Mammary epithelial cell (primary cell): ENCODE measurements around the gene PAK6.

Experiments used
- EZH2 ChIP-seq: IDR thresholded peaks from 2 replicates; pipeline ENCODE4 v1.6.1; 2012; ENCODE audit warnings: low read length, inconsistent platforms, borderline replicate concordance
- TF ChIP-seq, protein P1 (sequence below), 2 donors: IDR thresholded peaks in 1 of 2; conservative IDR thresholded peaks in 1 of 2; 2 replicates each; pipeline ENCODE4 v1.5.1; 2011 to 2012; ENCODE audit warnings: inconsistent platforms in 2 of 2, low read length in 2 of 2, mild to moderate bottlenecking in 2 of 2, control low read depth in 1 of 2, low read depth in 1 of 2; ENCODE audit not compliant: insufficient read depth in 1 of 2; ENCODE audit errors: extremely low read depth in 1 of 2

DNA sequence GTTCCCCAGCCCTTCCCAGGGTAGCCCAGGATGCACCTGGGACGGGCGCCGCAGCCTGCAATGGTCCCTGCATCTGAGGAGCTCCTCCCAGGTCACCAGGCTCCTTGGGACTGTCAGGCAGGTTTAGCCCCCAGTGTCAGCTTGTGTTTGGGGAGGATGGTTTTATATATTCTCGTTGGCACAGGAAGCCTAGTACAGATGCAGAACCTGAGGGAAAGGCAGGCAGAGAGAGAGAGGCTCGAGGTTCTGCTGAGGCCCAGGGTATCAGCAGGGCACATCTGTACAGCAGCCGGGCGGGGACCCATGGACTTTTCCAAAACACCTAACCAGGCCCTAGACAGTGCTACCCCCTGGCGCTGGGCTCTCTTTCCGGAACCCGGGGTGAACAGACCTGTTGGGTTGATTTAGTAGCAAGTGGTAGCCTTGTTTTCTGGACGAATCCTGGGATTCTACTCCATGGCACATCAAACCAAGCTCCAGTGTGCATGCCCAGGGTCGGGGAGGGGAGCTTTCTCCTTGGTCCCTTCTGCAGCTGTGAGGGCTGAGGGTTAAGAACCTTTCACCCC, 8.6 kb downstream of the PAK6 start:
- TF ChIP-seq, protein P1, sequence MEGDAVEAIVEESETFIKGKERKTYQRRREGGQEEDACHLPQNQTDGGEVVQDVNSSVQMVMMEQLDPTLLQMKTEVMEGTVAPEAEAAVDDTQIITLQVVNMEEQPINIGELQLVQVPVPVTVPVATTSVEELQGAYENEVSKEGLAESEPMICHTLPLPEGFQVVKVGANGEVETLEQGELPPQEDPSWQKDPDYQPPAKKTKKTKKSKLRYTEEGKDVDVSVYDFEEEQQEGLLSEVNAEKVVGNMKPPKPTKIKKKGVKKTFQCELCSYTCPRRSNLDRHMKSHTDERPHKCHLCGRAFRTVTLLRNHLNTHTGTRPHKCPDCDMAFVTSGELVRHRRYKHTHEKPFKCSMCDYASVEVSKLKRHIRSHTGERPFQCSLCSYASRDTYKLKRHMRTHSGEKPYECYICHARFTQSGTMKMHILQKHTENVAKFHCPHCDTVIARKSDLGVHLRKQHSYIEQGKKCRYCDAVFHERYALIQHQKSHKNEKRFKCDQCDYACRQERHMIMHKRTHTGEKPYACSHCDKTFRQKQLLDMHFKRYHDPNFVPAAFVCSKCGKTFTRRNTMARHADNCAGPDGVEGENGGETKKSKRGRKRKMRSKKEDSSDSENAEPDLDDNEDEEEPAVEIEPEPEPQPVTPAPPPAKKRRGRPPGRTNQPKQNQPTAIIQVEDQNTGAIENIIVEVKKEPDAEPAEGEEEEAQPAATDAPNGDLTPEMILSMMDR (conservative IDR thresholded peaks at IDR 0.05 in 1 of 2, IDR thresholded peaks at IDR 0.05 in 1 of 2; ENCODE audit: extremely low read depth in 1 of 2, insufficient read depth in 1 of 2, low read depth in 1 of 2, low read length in 2 of 2): no peak
- no peak for TF ChIP-seq EZH2
